T-helper 2 cell treated with Interferon-gamma antibody and Interleukin-4, amounts not matched to agents 100 ng/mL and 5 ng/mL, for 36 hours (primary cell): ENCODE data around the gene S100A11. TPM values are rescaled to one million over a fixed set of nuclear protein-coding genes. Genes with fewer than 3 reads are reported as not detected.

ENCODE experiments used
- intact Hi-C: fragments of 100-400 bp; cut with micrococcal nuclease; formaldehyde crosslinking; loops from one replicate; pipeline ENCODE4 v1.15.1; 2023
- total RNA-seq: library from RNA; stranded (reverse); gene quantifications from 2 replicates; pipeline ENCODE4 v1.2.3, GENCODE V29; 2022

The S100A11 gene
- total RNA-seq, 1 donor from 2014 or later, result 488 TPM

DNA sequence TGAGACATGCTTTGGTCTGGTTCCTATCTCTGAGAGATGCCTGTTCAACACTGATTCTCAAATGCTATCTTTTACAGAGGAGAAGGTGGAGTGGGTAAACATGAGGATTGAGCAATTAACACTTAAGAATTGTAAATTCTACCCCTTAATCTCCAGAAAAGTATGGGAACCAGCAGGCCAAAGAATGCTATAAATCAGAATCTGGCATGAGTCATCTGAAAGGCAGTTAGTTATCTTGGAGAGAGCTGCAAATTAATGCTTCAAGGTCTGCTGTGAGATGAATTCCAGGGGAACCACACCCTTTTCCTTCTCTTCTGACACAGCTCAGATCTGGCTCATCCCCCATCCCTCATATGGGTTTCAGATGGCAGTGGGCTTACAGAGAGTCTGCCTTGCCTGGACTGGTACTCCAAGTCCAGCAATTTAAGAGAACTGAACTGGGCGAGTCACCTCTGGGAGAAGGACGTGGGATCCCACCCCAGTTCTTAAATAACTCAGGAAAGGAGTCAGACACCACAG, 48.3 kb downstream of the S100A11 start:
- intact Hi-C loops, result no loop called here

DNA sequence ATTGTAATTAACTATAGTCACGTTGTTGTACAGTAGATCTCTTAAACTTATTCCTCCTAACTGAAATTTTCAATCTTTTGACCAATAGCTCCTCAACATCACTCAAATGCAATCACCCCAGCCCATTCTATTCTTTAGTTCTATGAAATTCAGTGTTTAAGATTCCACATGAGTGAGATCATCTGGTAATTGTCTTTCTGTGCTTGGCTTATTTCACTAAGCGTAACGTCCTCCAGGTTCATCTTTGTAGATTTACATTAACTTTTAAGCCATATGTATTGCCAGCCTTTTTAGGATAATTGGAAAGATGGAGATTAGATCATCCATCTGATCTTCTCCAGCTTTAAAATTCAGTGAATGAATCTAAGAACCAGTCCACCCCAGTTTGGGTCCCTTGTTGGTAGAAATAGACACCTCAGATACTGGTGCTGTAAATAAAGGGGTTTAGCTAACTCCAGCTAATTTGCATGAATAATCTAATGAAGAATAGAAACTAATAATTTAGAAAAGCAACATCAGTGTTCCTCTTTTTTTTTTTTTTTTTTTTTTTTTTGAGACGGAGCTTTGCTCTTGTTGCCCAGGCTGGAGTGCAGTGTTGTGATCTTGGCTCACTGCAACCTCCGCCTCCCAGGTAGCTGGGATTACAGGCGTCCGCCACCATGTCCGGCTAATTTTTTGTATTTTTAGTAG, 50.2 kb downstream of the S100A11 start:
- intact Hi-C loops, result no loop called here

DNA sequence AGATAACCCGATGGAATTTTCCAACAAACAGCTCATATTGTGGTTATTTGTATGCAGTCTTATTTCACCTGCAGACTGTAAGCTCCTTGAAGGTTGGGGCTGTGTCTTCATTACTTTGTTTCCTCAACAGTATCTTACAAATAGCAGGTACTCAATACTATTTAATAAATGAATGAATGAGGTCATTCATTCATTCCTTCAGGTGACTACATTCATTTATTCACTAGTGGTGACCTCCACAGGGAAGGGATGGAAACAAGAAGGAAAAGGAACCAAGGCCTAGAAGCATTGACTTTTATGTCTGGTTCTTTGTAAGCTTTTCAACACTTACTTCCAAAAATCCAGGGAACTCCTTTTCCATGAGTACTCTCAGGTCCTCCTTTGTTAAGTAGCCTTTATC, 51.0 kb downstream of the S100A11 start:
- intact Hi-C loops, result no loop called here

DNA sequence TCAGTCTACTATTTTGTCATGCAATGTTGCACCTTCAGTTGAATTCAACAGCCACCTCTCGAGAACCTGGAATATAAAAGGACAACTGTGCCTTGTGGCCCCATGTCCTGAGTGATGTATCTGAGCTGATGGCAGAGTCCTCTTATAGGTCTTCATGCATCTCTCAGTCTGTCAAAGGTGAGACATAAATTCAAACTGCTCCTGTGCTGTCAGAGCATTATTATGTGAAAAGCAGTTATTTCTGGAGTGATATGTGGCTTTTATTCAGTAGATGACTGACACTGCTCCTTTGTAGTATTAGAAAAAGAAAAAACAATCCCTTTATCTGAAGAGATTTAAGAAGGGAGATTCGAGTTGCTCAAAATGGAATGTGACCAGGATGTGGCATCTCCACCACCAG, 51.5 kb downstream of the S100A11 start:
- intact Hi-C loops, result no loop called here

DNA sequence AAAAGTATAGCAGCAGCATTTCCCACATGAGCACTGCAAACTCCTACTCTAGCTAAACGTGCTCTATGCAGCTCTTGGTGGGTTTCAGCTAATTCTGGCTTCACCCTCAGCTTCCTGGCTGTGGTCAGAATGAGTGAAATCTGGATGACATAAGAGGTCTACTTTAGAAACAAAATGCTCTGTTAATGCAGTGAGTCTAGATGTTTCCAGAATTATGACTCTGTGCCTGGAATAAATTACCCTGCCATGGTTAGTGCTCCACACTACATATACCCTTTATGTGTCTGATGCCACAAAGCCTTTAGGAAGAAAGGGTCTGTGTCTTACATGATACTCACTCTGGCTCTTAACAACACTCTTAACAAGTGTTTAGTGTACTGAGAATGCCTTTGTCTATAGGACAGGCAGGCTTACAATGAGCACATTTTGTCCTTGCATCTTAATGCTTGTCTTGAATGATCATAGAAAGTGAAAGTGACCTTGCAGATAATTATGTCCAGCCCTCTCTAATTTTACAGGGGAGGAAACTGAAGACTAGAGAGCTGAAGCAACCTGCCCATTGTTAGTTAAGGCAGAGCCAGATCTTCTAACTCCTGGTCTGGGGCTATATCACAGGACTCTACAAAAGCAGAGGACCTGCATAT, 52.4 kb downstream of the S100A11 start:
- intact Hi-C loops, result loop anchor here (1.0 kb wide), 1 partner anchor 9 kb away; the partner anchor contains the start of gene S100A10

Other genes with a start within 250 kb of the S100A11 start
- 14.9 and 16.3 TPM in 2 replicates for gene TDRKH, start 246.5 kb downstream of the S100A11 start, total RNA-seq
- not detected in 2 replicates for gene LINGO4, start 231.6 kb downstream of the S100A11 start, total RNA-seq
- gene RORC, start 205.2 kb downstream of the S100A11 start, total RNA-seq, result 0.16 and 0.32 TPM in 2 replicates
- 0.68 and 1.1 TPM in 2 replicates for gene C2CD4D, start 197.2 kb downstream of the S100A11 start, total RNA-seq
- not detected in 2 replicates for gene THEM5, start 183.3 kb downstream of the S100A11 start, total RNA-seq
- 48.8 and 49.3 TPM in 2 replicates for gene THEM4, start 127.5 kb downstream of the S100A11 start, total RNA-seq
- 431 and 437 TPM in 2 replicates for gene S100A10, start 43.1 kb downstream of the S100A11 start, total RNA-seq
- not detected in 2 replicates for gene TCHHL1, start 52.1 kb upstream of the S100A11 start, total RNA-seq
- 0.07 and 0.11 TPM in 2 replicates for gene TCHH, start 78.4 kb upstream of the S100A11 start, total RNA-seq
- not detected in 2 replicates for gene RPTN, start 122.2 kb upstream of the S100A11 start, total RNA-seq
- not detected in 2 replicates for gene HRNR, start 187.2 kb upstream of the S100A11 start, total RNA-seq